C4-2B (cell line): ENCODE measurements around the gene PDE4D.

Experiments used
- H3K27ac ChIP-seq: fragments of 450-650 bp; 2 replicates; pipeline ENCODE4 v1.5.1; 2017
- ZFX ChIP-seq: fragments of 450-650 bp; IDR thresholded peaks from 2 replicates; pipeline ENCODE4 v1.6.1; 2017
- TF ChIP-seq, protein P1 (sequence below): fragments of 450-650 bp; conservative IDR thresholded peaks from 2 replicates; pipeline ENCODE4 v1.5.1; 2017; ENCODE audit warnings: mild to moderate bottlenecking

The PDE4D gene

DNA sequence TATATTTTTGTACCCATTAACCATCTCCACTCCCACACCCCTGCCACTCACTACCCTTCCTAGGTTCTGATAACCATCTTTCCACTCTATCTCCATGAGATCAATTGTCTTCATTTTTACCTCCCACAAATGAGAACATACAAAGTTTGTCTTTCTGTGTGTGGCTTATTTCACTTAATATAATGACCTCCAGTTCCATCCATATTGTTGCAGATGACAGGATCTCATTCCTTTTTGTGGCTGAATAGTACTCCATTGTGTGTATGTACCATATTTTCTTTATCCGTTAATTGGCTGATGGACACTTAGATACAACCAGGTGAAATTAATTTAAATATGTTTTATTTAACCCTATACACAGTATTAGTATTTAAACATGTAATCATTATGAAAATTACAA lies 552.9 kb downstream of the PDE4D start:
- TF ChIP-seq, protein P1, sequence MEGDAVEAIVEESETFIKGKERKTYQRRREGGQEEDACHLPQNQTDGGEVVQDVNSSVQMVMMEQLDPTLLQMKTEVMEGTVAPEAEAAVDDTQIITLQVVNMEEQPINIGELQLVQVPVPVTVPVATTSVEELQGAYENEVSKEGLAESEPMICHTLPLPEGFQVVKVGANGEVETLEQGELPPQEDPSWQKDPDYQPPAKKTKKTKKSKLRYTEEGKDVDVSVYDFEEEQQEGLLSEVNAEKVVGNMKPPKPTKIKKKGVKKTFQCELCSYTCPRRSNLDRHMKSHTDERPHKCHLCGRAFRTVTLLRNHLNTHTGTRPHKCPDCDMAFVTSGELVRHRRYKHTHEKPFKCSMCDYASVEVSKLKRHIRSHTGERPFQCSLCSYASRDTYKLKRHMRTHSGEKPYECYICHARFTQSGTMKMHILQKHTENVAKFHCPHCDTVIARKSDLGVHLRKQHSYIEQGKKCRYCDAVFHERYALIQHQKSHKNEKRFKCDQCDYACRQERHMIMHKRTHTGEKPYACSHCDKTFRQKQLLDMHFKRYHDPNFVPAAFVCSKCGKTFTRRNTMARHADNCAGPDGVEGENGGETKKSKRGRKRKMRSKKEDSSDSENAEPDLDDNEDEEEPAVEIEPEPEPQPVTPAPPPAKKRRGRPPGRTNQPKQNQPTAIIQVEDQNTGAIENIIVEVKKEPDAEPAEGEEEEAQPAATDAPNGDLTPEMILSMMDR: no peak
- no peak for TF ChIP-seq ZFX
- H3K27ac ChIP-seq: no peak overlapping the region

DNA sequence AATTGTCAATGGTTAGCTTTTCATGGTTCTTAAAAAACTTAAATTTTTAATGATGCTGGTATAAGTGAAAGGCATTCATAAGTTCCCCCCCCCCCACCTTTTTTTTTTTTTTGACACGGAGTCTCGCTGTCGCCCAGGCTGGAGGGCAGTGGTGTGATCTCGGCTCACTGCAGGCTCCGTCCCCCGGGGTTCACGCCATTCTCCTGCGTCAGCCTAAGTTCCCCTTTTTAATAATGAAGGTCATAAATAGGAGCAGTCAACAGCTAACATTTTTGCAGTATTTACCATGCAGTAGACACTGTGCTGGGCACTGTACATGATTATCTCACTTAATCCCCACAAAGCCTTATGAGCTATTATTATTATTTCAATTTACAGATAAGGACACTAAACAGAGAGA lies 556.3 kb downstream of the PDE4D start:
- TF ChIP-seq, protein P1: no peak
- no peak for TF ChIP-seq ZFX
- H3K27ac ChIP-seq: no peak overlapping the region

DNA sequence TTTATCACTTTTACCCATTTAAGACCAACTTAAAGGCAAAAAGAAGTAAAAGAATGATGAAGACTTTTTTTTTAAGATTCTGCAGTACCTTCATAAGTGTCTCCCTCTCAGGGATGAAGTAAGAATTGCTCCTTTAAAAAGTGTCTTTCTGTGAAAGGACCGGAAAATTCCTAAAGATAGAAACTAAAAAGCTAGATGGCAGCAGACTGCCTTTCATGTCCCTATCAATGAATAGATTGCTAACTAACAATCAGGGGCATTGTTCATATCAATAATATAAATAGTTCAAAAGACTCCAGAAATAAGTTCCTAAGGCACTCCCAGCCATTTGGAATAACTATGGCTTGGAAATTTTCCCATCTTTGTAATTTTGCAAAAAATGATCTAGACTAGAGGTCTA lies 558.0 kb downstream of the PDE4D start:
- H3K27ac ChIP-seq: no peak overlapping the region
- TF ChIP-seq ZFX: no peak
- TF ChIP-seq, protein P1: peak; percentile 4

DNA sequence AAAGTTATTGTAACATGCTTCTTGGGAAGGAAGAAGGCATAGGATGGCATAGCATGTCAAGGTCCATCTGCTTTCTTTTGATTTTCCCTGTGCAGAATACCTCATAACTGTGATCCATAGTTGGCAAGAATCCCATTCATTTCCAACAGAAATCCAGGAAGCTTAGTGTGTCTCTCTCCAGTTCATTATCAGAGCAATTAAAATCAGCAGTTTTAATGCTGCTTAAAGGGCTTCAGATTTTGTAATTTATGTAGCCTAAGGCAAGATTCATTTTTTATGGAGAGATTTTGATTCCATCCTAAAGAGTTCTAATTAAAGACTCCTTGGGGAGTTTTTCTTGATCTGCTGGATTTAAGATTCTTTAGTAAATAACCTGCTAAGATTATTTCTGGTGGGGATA lies 560.1 kb downstream of the PDE4D start:
- H3K27ac ChIP-seq: no peak overlapping the region
- no peak for TF ChIP-seq ZFX

DNA sequence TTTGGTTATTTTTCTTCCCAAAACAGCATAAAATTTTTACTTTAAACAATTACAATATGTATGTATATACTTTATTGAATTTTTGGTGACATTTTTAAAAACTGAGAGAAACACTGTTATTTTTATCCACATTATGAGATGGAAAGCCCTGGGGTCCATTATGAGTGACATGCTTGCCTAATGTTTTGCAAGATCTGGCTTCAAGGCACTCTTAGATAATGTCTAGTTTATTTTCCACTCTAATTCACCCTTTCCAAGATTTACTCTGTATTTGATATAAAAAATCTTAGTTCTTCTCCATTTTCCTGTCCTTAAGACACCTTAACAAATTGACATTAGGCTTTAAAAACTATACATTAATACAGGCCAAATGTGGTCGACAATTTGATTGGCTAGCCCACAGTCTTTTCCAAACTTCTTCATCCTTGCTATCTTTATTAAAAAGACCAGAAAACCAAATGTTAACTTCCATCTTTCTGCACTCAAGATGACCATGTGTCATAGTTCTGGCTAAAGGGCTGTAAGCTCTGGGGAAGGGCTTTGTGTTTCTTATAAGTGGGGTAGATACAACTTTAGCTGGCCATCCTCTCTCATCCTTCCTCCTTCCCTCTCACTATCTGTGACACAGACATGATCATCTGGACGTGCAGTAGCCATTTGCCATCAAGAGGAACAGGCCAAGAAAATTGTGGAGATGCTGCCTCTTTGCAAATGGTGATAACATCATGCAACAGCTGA lies 561.1 kb downstream of the PDE4D start:
- TF ChIP-seq ZFX: no peak
- TF ChIP-seq, protein P1: no peak
- H3K27ac ChIP-seq: no peak overlapping the region

DNA sequence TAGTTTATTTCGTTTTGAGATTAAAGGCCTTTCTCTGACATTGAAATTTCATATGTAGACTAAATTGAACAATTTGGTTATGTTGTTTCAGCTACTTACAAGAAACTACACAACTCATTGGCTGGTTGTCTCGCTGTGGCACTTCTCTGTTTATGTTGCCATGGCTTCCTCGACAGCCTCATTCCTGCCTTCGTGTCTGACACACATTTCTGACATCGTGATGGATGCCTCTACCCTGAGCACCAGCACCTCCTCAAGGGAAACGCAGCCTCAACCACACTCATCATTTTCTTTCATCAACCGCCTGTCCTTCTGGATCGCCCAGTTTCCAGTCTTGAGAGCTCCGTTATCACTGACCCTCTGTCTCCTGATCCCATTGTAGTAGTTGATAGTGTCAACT lies 562.8 kb downstream of the PDE4D start:
- no peak overlapping the region for H3K27ac ChIP-seq
- no peak for TF ChIP-seq ZFX
- TF ChIP-seq, protein P1: no peak

DNA sequence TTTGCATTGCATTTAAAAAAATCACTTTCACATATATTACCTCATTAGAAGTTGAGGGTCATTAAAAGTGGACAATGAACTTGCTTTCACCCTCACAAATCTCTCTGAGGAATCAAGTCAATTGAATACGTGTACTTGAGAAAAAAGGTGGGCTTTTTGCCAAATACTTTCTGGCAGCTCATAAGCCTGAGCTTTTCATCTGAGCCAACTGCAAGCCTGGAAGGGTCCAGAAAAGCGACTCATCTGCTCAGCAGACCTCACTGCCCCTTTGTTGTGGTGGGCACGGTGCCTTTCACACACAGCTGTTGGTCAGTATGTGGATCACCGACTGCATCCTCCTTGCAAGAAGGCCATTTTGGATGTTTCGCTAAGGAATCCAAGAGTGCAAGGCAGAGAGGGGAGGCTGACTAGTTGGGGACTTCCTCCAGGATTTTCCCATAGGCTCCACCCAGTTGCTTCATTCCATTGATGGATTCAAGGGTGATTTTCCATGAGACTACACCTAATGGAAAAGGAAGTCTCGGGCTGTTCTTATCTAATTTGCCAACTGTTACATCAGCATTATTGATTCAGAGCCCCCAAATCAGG lies 564.7 kb downstream of the PDE4D start:
- H3K27ac ChIP-seq: no peak overlapping the region
- TF ChIP-seq ZFX: no peak
- TF ChIP-seq, protein P1: no peak
